GM12892 (cell line): ENCODE measurements around the gene SOHLH1.

ENCODE experiments used
- POLR2A ChIP-seq: IDR thresholded peaks from 2 replicates; pipeline ENCODE4 v1.6.1; 2011; ENCODE audit warnings: low read depth, low read length, control low read depth
- TAF1 ChIP-seq: IDR thresholded peaks from 2 replicates; pipeline ENCODE4 v1.6.1; 2011; ENCODE audit warnings: low read depth, mild to moderate bottlenecking, control low read depth, low read length, borderline replicate concordance

GRCh38 chr9:135667463-135668001, 31.7 kb downstream of the SOHLH1 start:
- TF ChIP-seq TAF1: no peak
- TF ChIP-seq POLR2A: no peak
